ENCODE data around the gene CRLF3. TPM values are rescaled to one million over a fixed set of nuclear protein-coding genes. Genes with fewer than 3 reads are reported as not detected.

CRLF3 gene
- total and polyA plus RNA-seq, 10 of the 15 experiments (the other 5 are each of a cell fraction or from before 2014, with no cell fraction given) = 10.0 to 39.2 (median 26.7) TPM

- in situ Hi-C loops (cut with MboI) = no loop called here
- H3K9me3 ChIP-seq (replicated peaks; ENCODE audit: control insufficient read depth, insufficient read depth, low read length) = no peaks in the 10 kb centered on the region
- RAD21 ChIA-PET (ENCODE audit: unreplicated experiment) = interaction anchor here (1.5 to 1.7 kb wide), 2 partner anchors 19 to 35 kb away, joined by 3 to 5 read pairs; no protein-coding TSS in a partner anchor
- no peaks in the 10 kb centered on the region for H3K4me1 ChIP-seq (ENCODE audit: control insufficient read depth, insufficient read depth, low read length)
- H4K20me1 ChIP-seq (ENCODE audit: control insufficient read depth, insufficient read depth) = no peaks in the 10 kb centered on the region
- no peaks in the 10 kb centered on the region for H3K79me2 ChIP-seq (ENCODE audit: control insufficient read depth, insufficient read depth, low read length)
- intact Hi-C loops (cut with micrococcal nuclease; ENCODE audit: unreplicated experiment) = no loop called here
- DNase-seq (ENCODE audit: low read depth, low spot score) = no peak
- SMC1A ChIA-PET (ENCODE audit: uncharacterized antibody, unreplicated experiment) = interaction anchor here (1.3 to 1.9 kb wide), 2 partner anchors 9 to 34 kb away, joined by 4 to 8 read pairs; partner anchors contain the start of gene CRLF3
- POLR2A ChIA-PET = interaction anchor here (1.1 kb wide), 1 partner anchor 16 kb away, joined by 3 read pairs; no protein-coding TSS in a partner anchor
- TF ChIP-seq ATF7 (IDR thresholded peaks at IDR 0.05; ENCODE audit: low read depth) (peak; percentile 57; the same call in 1 of the 2 replicates), MYB (IDR thresholded peaks at IDR 0.05; ENCODE audit: borderline replicate concordance, low read depth, low read length) (no peak), ZNF687 (IDR thresholded peaks at IDR 0.05) (no peak), MTA2 (IDR thresholded peaks at IDR 0.05; ENCODE audit: low read depth) (peak; percentile 45; the same call in 1 of the 2 replicates), RELB (IDR thresholded peaks at IDR 0.05; ENCODE audit: low read depth) (0 out of 2 replicates have a peak, but pooled peaks have one; percentile 25)
- no peak overlapping the region for H2AFZ ChIP-seq (ENCODE audit: control insufficient read depth, low read depth, low read length)
- no peak overlapping the region for H3K9ac ChIP-seq (ENCODE audit: control insufficient read depth, insufficient read depth, low read length)
- 56% methylated on average over 1 of the region's 2 CpGs for WGBS (ENCODE audit: insufficient coverage, insufficient replicate concordance, low lambda C conversion rate, missing lambda C conversion rate)
- peaks cover 5 to 41% of the 10 kb centered on the region in 2 experiments for H3K36me3 ChIP-seq (ENCODE audit: control insufficient read depth in 2 of 2, insufficient read depth in 2 of 2, low read length in 1 of 2)
- FAIRE-seq = peak; percentile 56
- TSS peak; percentile 25 for BruUV-seq (replicated peaks)
- no peak overlapping the region for H3K4me3 ChIP-seq
- 0 out of 2 replicates have a peak overlapping the region, but pooled peaks have one; percentile 15 for H3K27ac ChIP-seq (ENCODE audit: control insufficient read depth, insufficient read depth)
- no peak overlapping the region for H3K4me2 ChIP-seq (ENCODE audit: control insufficient read depth, insufficient read depth)
- peak; percentile 81 for ATAC-seq
- H3K27me3 ChIP-seq (replicated peaks in 1 of 2; ENCODE audit: control insufficient read depth in 2 of 2, insufficient read depth in 2 of 2, low read length in 1 of 2) = no peaks in the 10 kb centered on the region
- CTCF ChIA-PET = interaction anchor here (0.8 to 1.9 kb wide), 3 partner anchors 10 to 344 kb away, joined by 3 to 8 read pairs (median 3); partner anchors contain the start of gene CRLF3
Measured at GRCh38 chr17:30790279-30790678, 34.2 kb downstream of the CRLF3 start.

All from GM12878 (cell line).